ENCODE results near the gene TAS1R1. TPM values are rescaled to one million over a fixed set of nuclear protein-coding genes. Genes with fewer than 3 reads are reported as not detected.

The TAS1R1 gene
- total RNA-seq, 2 experiments from 2014 or later = not detected

DNA sequence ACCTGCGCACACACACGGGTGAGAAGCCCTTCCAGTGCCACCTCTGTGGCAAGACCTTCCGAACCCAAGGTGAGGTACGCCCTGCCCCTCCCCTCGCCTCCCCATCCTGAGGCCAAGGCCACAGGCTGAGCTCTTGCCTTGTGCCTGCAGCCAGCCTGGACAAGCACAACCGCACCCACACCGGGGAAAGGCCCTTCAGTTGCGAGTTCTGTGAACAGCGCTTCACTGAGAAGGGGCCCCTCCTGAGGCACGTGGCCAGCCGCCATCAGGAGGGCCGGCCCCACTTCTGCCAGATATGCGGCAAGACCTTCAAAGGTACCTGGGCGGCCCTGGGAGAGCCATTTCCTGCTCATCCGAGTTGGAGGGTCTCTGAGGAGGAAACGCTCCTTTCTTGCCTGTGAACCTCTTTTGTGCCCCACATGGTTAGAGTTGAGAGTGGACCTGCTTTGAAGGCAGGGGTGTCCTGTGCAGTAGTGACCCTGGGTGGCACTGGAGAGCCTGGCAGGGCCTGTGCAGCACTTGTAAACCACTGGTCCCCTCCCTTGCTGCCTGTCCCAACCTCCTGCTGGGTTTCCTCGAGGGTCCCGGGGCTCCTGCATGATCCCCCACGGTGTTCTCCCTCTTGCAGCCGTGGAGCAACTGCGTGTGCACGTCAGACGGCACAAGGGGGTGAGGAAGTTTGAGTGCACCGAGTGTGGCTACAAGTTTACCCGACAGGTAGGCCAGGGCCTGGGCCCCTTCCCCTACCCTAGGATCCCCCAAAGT, 33.2 kb downstream of the TAS1R1 start:
- intact Hi-C loops (cut with micrococcal nuclease) = no loop called here
- H3K4me1 Mint-ChIP-seq (ENCODE audit: low read depth) = peaks cover 18% of the 10 kb centered on the region
- no peak for DNase-seq
- POLR2A ChIA-PET = no interaction called here
- H3K36me3 Mint-ChIP-seq = peaks cover 9% of the 10 kb centered on the region
- no peaks in the 10 kb centered on the region for H3K9me3 Mint-ChIP-seq
- H3K4me3 Mint-ChIP-seq = no peak overlapping the region
- H3K27me3 Mint-ChIP-seq = no peaks in the 10 kb centered on the region
- CTCF ChIA-PET = no interaction called here
- H3K27ac Mint-ChIP-seq = no peak overlapping the region

DNA sequence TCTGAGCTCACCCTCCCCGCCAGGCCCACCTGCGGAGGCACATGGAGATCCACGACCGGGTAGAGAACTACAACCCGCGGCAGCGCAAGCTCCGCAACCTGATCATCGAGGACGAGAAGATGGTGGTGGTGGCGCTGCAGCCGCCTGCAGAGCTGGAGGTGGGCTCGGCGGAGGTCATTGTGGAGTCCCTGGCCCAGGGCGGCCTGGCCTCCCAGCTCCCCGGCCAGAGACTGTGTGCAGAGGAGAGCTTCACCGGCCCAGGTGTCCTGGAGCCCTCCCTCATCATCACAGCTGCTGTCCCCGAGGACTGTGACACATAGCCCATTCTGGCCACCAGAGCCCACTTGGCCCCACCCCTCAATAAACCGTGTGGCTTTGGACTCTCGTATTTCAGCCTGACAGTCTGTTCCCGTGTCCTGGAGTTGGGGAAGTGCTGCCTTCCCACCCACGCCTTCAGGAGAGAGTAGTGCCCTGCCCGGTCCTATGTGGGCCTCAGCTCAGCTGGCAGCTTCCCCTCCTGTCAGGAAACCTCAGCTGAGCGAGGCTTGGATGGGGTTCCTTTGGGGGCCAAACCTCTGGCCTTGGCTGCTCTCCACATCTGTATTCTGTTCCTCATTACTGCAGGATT, 33.9 kb downstream of the TAS1R1 start:
- no peaks in the 10 kb centered on the region for H3K27me3 Mint-ChIP-seq
- peaks cover 18% of the 10 kb centered on the region for H3K4me1 Mint-ChIP-seq (ENCODE audit: low read depth)
- H3K4me3 Mint-ChIP-seq = no peak overlapping the region
- H3K36me3 Mint-ChIP-seq = peaks cover 11% of the 10 kb centered on the region
- intact Hi-C loops (cut with micrococcal nuclease) = no loop called here
- no peak overlapping the region for H3K27ac Mint-ChIP-seq
- ChIA-PET CTCF (interaction anchor here (0.8 kb wide), 1 partner anchor 11 kb away, joined by 3 read pairs; no protein-coding TSS in a partner anchor), POLR2A (interaction anchor here (0.6 kb wide), 1 partner anchor 31 kb away, joined by 3 read pairs; no protein-coding TSS in a partner anchor)
- no peak for DNase-seq
- H3K9me3 Mint-ChIP-seq = no peaks in the 10 kb centered on the region

- H3K27me3 Mint-ChIP-seq = no peaks in the 10 kb centered on the region
- H3K4me3 Mint-ChIP-seq = no peak overlapping the region
- H3K4me1 Mint-ChIP-seq (ENCODE audit: low read depth) = peaks cover 11% of the 10 kb centered on the region
- DNase-seq = no peak
- intact Hi-C loops (cut with micrococcal nuclease) = no loop called here
- no peaks in the 10 kb centered on the region for H3K9me3 Mint-ChIP-seq
- peaks cover 15% of the 10 kb centered on the region for H3K36me3 Mint-ChIP-seq
- no peak overlapping the region for H3K27ac Mint-ChIP-seq
- POLR2A ChIA-PET = no interaction called here
- CTCF ChIA-PET = no interaction called here
Measured at GRCh38 chr1:6590046-6590445, 34.9 kb downstream of the TAS1R1 start.

GRCh38 chr1:6591222-6591621, 36.1 kb downstream of the TAS1R1 start:
- intact Hi-C loops (cut with micrococcal nuclease) = no loop called here
- H3K27me3 Mint-ChIP-seq = no peaks in the 10 kb centered on the region
- DNase-seq = no peak
- H3K27ac Mint-ChIP-seq = no peak overlapping the region
- no peak overlapping the region for H3K4me3 Mint-ChIP-seq
- ChIA-PET POLR2A (no interaction called here), CTCF (no interaction called here)
- peaks cover 16% of the 10 kb centered on the region for H3K4me1 Mint-ChIP-seq (ENCODE audit: low read depth)
- peaks cover 24% of the 10 kb centered on the region for H3K36me3 Mint-ChIP-seq
- H3K9me3 Mint-ChIP-seq = no peaks in the 10 kb centered on the region

DNA sequence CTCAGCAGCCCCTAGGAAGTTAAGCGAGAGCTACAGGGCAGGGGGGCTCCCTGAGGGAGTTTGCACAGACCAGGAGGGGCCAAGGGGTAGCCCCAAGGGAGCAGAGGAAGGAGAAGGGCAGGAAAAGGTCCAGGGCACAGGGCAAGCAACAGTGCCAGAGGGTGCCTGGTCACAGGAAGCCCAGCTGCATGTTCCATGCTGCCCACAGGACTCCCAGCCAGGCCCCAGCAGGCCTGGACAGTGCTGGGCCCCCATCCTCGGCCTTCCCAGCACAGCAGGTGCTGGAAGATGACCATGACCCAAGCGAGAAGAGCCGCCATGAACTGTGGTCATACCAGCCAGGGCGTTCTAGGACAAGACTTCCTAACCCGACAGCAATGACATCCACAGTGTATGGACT, 36.5 kb downstream of the TAS1R1 start:
- no peak overlapping the region for H3K27ac Mint-ChIP-seq
- H3K27me3 Mint-ChIP-seq = no peaks in the 10 kb centered on the region
- no peak for DNase-seq
- no peaks in the 10 kb centered on the region for H3K9me3 Mint-ChIP-seq
- H3K4me1 Mint-ChIP-seq (ENCODE audit: low read depth) = peaks cover 19% of the 10 kb centered on the region
- ChIA-PET CTCF (no interaction called here), POLR2A (no interaction called here)
- intact Hi-C loops (cut with micrococcal nuclease) = no loop called here
- no peak overlapping the region for H3K4me3 Mint-ChIP-seq
- H3K36me3 Mint-ChIP-seq = peaks cover 27% of the 10 kb centered on the region

DNA sequence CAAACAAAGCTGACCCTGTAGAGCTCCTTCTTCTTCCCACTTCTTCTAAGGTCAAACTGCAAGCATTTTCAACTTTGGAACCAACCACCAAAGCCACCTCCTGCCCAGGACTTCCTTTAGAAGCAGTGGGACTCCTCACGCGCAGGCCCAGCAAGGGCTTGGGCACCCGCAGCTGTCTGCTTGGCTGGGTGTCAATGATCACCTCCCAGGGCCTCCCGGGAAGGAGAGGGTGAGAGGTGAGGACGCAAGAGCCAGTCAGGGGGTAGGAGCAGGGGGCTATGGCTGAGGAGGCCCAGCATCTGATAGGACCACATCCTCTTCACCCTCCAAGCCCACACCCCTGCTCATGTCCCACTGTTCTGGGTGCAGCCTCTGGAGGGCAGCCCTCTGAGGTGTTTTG, 37.3 kb downstream of the TAS1R1 start:
- CTCF ChIA-PET = no interaction called here
- H3K36me3 Mint-ChIP-seq = peaks cover 28% of the 10 kb centered on the region
- H3K4me1 Mint-ChIP-seq (ENCODE audit: low read depth) = peaks cover 23% of the 10 kb centered on the region
- no peak overlapping the region for H3K4me3 Mint-ChIP-seq
- intact Hi-C loops (cut with micrococcal nuclease) = no loop called here
- H3K9me3 Mint-ChIP-seq = no peaks in the 10 kb centered on the region
- no peak overlapping the region for H3K27ac Mint-ChIP-seq
- no peak for DNase-seq
- POLR2A ChIA-PET = no interaction called here
- no peaks in the 10 kb centered on the region for H3K27me3 Mint-ChIP-seq

- DNase-seq = no peak
- H3K27me3 Mint-ChIP-seq = no peaks in the 10 kb centered on the region
- CTCF ChIA-PET = no interaction called here
- peaks cover 25% of the 10 kb centered on the region for H3K4me1 Mint-ChIP-seq (ENCODE audit: low read depth)
- no peak overlapping the region for H3K4me3 Mint-ChIP-seq
- H3K27ac Mint-ChIP-seq = no peak overlapping the region
- intact Hi-C loops (cut with micrococcal nuclease) = no loop called here
- POLR2A ChIA-PET = no interaction called here
- no peaks in the 10 kb centered on the region for H3K9me3 Mint-ChIP-seq
- H3K36me3 Mint-ChIP-seq = peaks cover 30% of the 10 kb centered on the region
Measured at GRCh38 chr1:6592865-6593593, 37.9 kb downstream of the TAS1R1 start.

- POLR2A ChIA-PET = no interaction called here
- CTCF ChIA-PET = no interaction called here
- no peak overlapping the region for H3K27ac Mint-ChIP-seq
Measured at GRCh38 chr1:6593810-6594209, 38.7 kb downstream of the TAS1R1 start.

DNA sequence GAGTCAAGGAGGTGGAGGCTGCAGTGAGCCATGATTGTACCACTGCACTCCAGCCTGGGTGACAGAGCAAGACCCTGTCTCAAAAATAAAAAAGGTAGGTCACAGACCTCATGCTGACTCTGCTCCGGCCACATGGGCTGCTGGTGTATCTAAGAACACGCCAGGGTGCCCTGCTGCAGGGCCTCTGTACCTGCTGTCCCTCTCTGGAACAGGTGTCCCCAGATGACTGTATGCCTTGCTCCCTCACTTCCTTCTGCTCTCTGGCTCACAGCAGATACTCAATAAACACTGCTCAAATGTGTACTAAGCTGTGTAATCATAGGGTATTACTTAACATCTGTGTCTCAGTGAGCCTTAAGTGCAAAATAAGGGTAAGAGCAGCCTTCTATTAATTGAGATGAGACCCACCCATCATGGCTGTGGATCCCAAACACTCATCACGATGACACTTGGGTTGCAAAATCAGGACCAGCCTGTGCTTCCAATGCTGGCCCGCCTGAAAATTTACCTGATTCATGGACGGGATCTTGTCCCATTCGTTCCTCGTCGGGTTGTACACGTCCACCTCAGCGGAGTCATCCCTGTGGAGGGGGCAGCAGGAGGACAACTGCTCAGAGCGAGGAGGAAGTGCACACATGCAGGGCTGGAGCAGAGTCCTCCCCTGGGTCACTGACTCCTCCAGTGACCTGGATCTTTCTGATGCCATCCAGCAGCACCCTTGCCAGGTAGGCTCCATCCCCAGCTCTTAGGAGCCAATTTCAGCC, 40.1 kb downstream of the TAS1R1 start:
- POLR2A ChIA-PET = no interaction called here
- intact Hi-C loops (cut with micrococcal nuclease) = no loop called here
- no peak overlapping the region for H3K4me3 Mint-ChIP-seq
- peaks cover 37% of the 10 kb centered on the region for H3K4me1 Mint-ChIP-seq (ENCODE audit: low read depth)
- no peaks in the 10 kb centered on the region for H3K27me3 Mint-ChIP-seq
- H3K36me3 Mint-ChIP-seq = peaks cover 44% of the 10 kb centered on the region
- no peak overlapping the region for H3K27ac Mint-ChIP-seq
- CTCF ChIA-PET = no interaction called here
- H3K9me3 Mint-ChIP-seq = no peaks in the 10 kb centered on the region
- DNase-seq = no peak

More at GRCh38 chr1:6593810-6594209, 38.7 kb downstream of the TAS1R1 start:
- no peak overlapping the region for H3K4me3 Mint-ChIP-seq
- no peaks in the 10 kb centered on the region for H3K9me3 Mint-ChIP-seq
- DNase-seq = no peak
- intact Hi-C loops (cut with micrococcal nuclease) = no loop called here
- peaks cover 33% of the 10 kb centered on the region for H3K36me3 Mint-ChIP-seq
- H3K4me1 Mint-ChIP-seq (ENCODE audit: low read depth) = peaks cover 28% of the 10 kb centered on the region
- no peaks in the 10 kb centered on the region for H3K27me3 Mint-ChIP-seq

- no peak overlapping the region for H3K4me3 Mint-ChIP-seq
- POLR2A ChIA-PET = no interaction called here
- CTCF ChIA-PET = no interaction called here
- H3K36me3 Mint-ChIP-seq = peaks cover 50% of the 10 kb centered on the region
- intact Hi-C loops (cut with micrococcal nuclease) = no loop called here
- DNase-seq = no peak
- no peaks in the 10 kb centered on the region for H3K9me3 Mint-ChIP-seq
- peak overlapping the region; percentile 18 for H3K27ac Mint-ChIP-seq
- H3K27me3 Mint-ChIP-seq = no peaks in the 10 kb centered on the region
- peaks cover 37% of the 10 kb centered on the region for H3K4me1 Mint-ChIP-seq (ENCODE audit: low read depth)
Measured at GRCh38 chr1:6596351-6596750, 41.2 kb downstream of the TAS1R1 start.

DNA sequence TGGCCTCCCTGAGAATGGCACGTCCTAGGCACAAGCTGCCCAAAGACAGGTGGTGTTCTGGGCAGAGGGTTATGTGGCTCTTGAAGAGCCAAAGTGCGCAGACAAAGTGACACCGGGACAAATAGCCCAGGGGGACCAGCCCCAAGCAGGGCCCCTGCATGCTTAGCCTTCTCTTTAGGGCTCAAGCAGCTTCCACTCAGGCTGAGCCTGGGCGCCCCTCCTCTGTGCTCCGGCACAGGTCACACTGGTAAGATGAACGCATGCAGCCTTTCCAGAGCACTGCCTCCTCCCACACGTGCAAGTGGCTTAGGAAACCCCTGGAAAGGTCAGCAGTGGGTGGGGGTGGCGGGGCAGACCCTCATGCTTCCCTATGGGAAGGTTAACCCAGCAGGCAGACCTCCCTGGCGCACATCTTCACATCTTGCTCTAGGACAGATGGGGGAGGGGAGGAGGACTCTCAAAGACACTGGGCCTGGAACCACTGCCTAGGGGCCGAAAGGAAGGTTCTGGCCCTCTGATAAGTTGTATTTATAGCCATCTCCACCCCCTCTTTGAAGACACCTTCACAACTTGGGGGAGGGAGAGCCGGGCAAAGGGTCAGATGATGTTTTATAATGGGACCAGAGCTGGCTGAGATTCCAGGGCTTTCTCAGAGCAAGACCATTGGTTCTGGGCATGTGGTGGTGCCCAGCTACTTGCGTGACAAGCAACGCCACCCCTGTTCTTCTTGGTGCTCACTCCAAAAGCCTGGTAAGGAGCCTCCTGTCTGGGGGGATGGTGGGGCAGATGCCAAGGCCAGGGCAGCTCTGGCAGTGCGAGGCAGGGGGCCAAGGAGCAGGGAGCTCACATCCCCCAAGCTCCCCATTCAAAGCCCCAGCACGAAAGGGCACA, 42.0 kb downstream of the TAS1R1 start:
- ChIA-PET CTCF (interaction anchor here (0.7 kb wide), 1 partner anchor 15 kb away, joined by 4 read pairs; no protein-coding TSS in a partner anchor), POLR2A (no interaction called here)
- peaks cover 52% of the 10 kb centered on the region for H3K36me3 Mint-ChIP-seq
- no peaks in the 10 kb centered on the region for H3K27me3 Mint-ChIP-seq
- H3K4me3 Mint-ChIP-seq = no peak overlapping the region
- no peaks in the 10 kb centered on the region for H3K9me3 Mint-ChIP-seq
- DNase-seq = no peak
- H3K4me1 Mint-ChIP-seq (ENCODE audit: low read depth) = peaks cover 31% of the 10 kb centered on the region
- intact Hi-C loops (cut with micrococcal nuclease) = no loop called here
- no peak overlapping the region for H3K27ac Mint-ChIP-seq

Data from activated CD4-positive, alpha-beta memory T cell treated with anti-CD3 and anti-CD28 coated beads for 36 hours (primary cell).